ENCODE measurements around the gene OAF. TPM values are rescaled to one million over a fixed set of nuclear protein-coding genes. Genes with fewer than 3 reads are reported as not detected.

Gene OAF
- total and polyA plus RNA-seq, 10 donors, result 10.6 to 148 (median 73.6) TPM

- Histone ChIP-seq H3K27ac (no peak overlapping the region), H3K9me3 (no peaks in the 10 kb centered on the region), H3K27me3 (replicated peaks in 1 of 7) (peaks cover 0 to 66% (median 13%) of the 10 kb centered on the region in 7 donors), H3K4me1 (no peaks in the 10 kb centered on the region), H3K4me3 (no peak overlapping the region), H3K36me3 (no peaks in the 10 kb centered on the region)
- no peak for TF ChIP-seq POLR2AphosphoS5 (IDR thresholded peaks at IDR 0.05)
- TF ChIP-seq CTCF (IDR thresholded peaks at IDR 0.05 in 8 of 11, conservative IDR thresholded peaks at IDR 0.05 in 3 of 11), result no peak
- no peak for TF ChIP-seq POLR2A (IDR thresholded peaks at IDR 0.05)
- intact Hi-C loops (cut with DNase I; ENCODE audit: low total_unique reads), result no loop called here
- WGBS, 5 donors, result 58 to 81% (median 76%) methylated on average over 3 to 5 of the region's 5 CpGs
- no peak for DNase-seq
These were observed 57.9 kb downstream of the OAF start for GRCh38 chr11:120268686-120269085.

- Histone ChIP-seq H3K27me3 (replicated peaks in 1 of 7) (peaks cover 0 to 55% (median 13%) of the 10 kb centered on the region in 7 donors), H3K9me3 (no peaks in the 10 kb centered on the region), H3K4me1 (no peaks in the 10 kb centered on the region), H3K27ac (no peak overlapping the region), H3K4me3 (no peak overlapping the region), H3K36me3 (no peaks in the 10 kb centered on the region)
- TF ChIP-seq POLR2A (IDR thresholded peaks at IDR 0.05), result no peak
- no peak for TF ChIP-seq CTCF (IDR thresholded peaks at IDR 0.05 in 8 of 11, conservative IDR thresholded peaks at IDR 0.05 in 3 of 11)
- TF ChIP-seq POLR2AphosphoS5 (IDR thresholded peaks at IDR 0.05), result no peak
- WGBS, 5 donors, result 33 to 84% (median 54%) methylated on average over 1 of the region's 1 CpG
- intact Hi-C loops (cut with DNase I; ENCODE audit: low total_unique reads), result no loop called here
- DNase-seq, result no peak
These were observed 59.6 kb downstream of the OAF start for GRCh38 chr11:120270386-120270785.

- TF ChIP-seq POLR2A (IDR thresholded peaks at IDR 0.05), result no peak
- no peak for TF ChIP-seq CTCF (IDR thresholded peaks at IDR 0.05 in 8 of 11, conservative IDR thresholded peaks at IDR 0.05 in 3 of 11)
- DNase-seq, result no peak
- intact Hi-C loops (cut with DNase I; ENCODE audit: low total_unique reads), result no loop called here
- Histone ChIP-seq H3K36me3 (no peaks in the 10 kb centered on the region), H3K9me3 (no peaks in the 10 kb centered on the region), H3K27ac (no peak overlapping the region), H3K4me1 (no peaks in the 10 kb centered on the region), H3K4me3 (no peak overlapping the region), H3K27me3 (replicated peaks in 1 of 7) (peaks cover 0 to 47% (median 13%) of the 10 kb centered on the region in 7 donors)
- WGBS, 5 donors, result 81 to 92% (median 83%) methylated on average over 4 to 5 of the region's 5 CpGs
These were observed 60.8 kb downstream of the OAF start for GRCh38 chr11:120271672-120272071.

- H3K4me1 ChIP-seq, result no peaks in the 10 kb centered on the region
- TF ChIP-seq CTCF (IDR thresholded peaks at IDR 0.05 in 8 of 11, conservative IDR thresholded peaks at IDR 0.05 in 3 of 11), result no peak
- TF ChIP-seq POLR2A (IDR thresholded peaks at IDR 0.05), result no peak
- no peak for TF ChIP-seq POLR2AphosphoS5 (IDR thresholded peaks at IDR 0.05)
- no peak overlapping the region for H3K27ac ChIP-seq
- DNase-seq, result no peak
- WGBS, 5 donors, result 70 to 92% (median 80%) methylated on average over 2 of the region's 2 CpGs
- no peaks in the 10 kb centered on the region for H3K9me3 ChIP-seq
- no peak overlapping the region for H3K4me3 ChIP-seq
- peaks cover 0 to 41% (median 8%) of the 10 kb centered on the region in 7 donors for H3K27me3 ChIP-seq (replicated peaks in 1 of 7)
- no peaks in the 10 kb centered on the region for H3K36me3 ChIP-seq
- intact Hi-C loops (cut with DNase I; ENCODE audit: low total_unique reads), result no loop called here
These were observed 61.5 kb downstream of the OAF start for GRCh38 chr11:120272303-120272702.

All from spleen (tissue), 11 donors.